CD14-positive monocyte (primary cell): Measurements from ENCODE around the gene CCNI. TPM values are rescaled to one million over a fixed set of nuclear protein-coding genes. Genes with fewer than 3 reads are reported as not detected.

Experiments used
- DNase-seq, 3 donors: peaks; one replicate each; pipeline ENCODE4 v3.0.0-alpha.2; 2011 to 2022
- H2AFZ ChIP-seq: 2 replicates; pipeline ENCODE4 v1.6.0; 2012; ENCODE audit warnings: mild to moderate bottlenecking, low read depth, low read length, inconsistent platforms; ENCODE audit not compliant: insufficient read depth, poor library complexity, severe bottlenecking
- H3K27ac ChIP-seq, 2 donors: 1 replicate in 1 of 2; 2 replicates in 1 of 2; pipeline ENCODE4 v1.5.1; 2012 to 2013; ENCODE audit warnings: low read length in 2 of 2, control low read depth in 1 of 2, inconsistent platforms in 1 of 2, low read depth in 1 of 2, mild to moderate bottlenecking in 1 of 2
- H3K27me3 ChIP-seq, 2 donors: one replicate each; pipeline versions ENCODE4 v1.6.0 to v1.6.1; 2011 to 2013; ENCODE audit warnings: low read length in 2 of 2; ENCODE audit not compliant: control insufficient read depth in 2 of 2, insufficient read depth in 2 of 2
- H3K36me3 ChIP-seq, 2 donors: replicated peaks in 1 of 2; 1 replicate in 1 of 2; 2 replicates in 1 of 2; pipeline versions ENCODE4 v1.5.1 to v1.6.1; 2012 to 2013; ENCODE audit warnings: low read length in 2 of 2, control low read depth in 1 of 2, inconsistent platforms in 1 of 2, mild to moderate bottlenecking in 1 of 2; ENCODE audit not compliant: insufficient read depth in 2 of 2, control insufficient read depth in 1 of 2
- H3K4me1 ChIP-seq, 2 donors: 1 replicate in 1 of 2; 2 replicates in 1 of 2; pipeline versions ENCODE4 v1.5.1 to v1.6.1; 2012 to 2013; ENCODE audit warnings: low read length in 2 of 2, control low read depth in 1 of 2, inconsistent platforms in 1 of 2, mild to moderate bottlenecking in 1 of 2, moderate library complexity in 1 of 2; ENCODE audit not compliant: insufficient read depth in 2 of 2, control insufficient read depth in 1 of 2
- H3K4me2 ChIP-seq: replicated peaks from 2 replicates; pipeline ENCODE3; 2012; ENCODE audit warnings: low read length, moderate library complexity, mild to moderate bottlenecking; ENCODE audit not compliant: poor library complexity, severe bottlenecking; ENCODE audit errors: extremely low read depth
- H3K4me3 ChIP-seq, 3 experiments: fragments of 200-600 bp in 1 of 3; sonication (generic) in 1 of 3; replicated peaks in 1 of 3; 1 replicate in 2 of 3; 2 replicates in 1 of 3; pipeline ENCODE4 v1.5.1; 2011 to 2013; ENCODE audit warnings: low read length in 3 of 3, mild to moderate bottlenecking in 3 of 3, control low read depth in 2 of 3, low read depth in 2 of 3, inconsistent platforms in 1 of 3, moderate library complexity in 1 of 3
- H3K79me2 ChIP-seq: 2 replicates; pipeline ENCODE4 v1.6.0; 2012; ENCODE audit warnings: mild to moderate bottlenecking, control low read depth, inconsistent platforms, low read length, moderate library complexity; ENCODE audit not compliant: insufficient read depth
- H3K9ac ChIP-seq: 2 replicates; pipeline ENCODE4 v1.6.0; 2017; ENCODE audit warnings: low read length, mild to moderate bottlenecking; ENCODE audit not compliant: insufficient read depth, poor library complexity, severe bottlenecking
- H3K9me3 ChIP-seq, 2 donors: replicated peaks in 1 of 2; 1 replicate in 1 of 2; 2 replicates in 1 of 2; pipeline versions ENCODE4 v1.5.1 to v1.6.1; 2012 to 2013; ENCODE audit warnings: low read length in 2 of 2, control low read depth in 1 of 2; ENCODE audit not compliant: control insufficient read depth in 1 of 2, insufficient read depth in 1 of 2
- H4K20me1 ChIP-seq: 2 replicates; pipeline ENCODE4 v1.6.0; 2012; ENCODE audit warnings: mild to moderate bottlenecking, low read length, control low read depth, moderate library complexity; ENCODE audit not compliant: insufficient read depth
- H3K27ac Mint-ChIP-seq, 7 donors: one replicate each; pipeline ENCODE4 v1.8.0; 2020; ENCODE audit warnings: mild to moderate bottlenecking in 7 of 7, mixed read lengths in 7 of 7, moderate library complexity in 6 of 7, inconsistent platforms in 2 of 7
- H3K27me3 Mint-ChIP-seq, 3 donors: one replicate each; pipeline ENCODE4 v1.8.0; 2021 to 2022; ENCODE audit warnings: low read depth in 3 of 3, mild to moderate bottlenecking in 3 of 3, mixed read lengths in 3 of 3, moderate library complexity in 3 of 3, inconsistent platforms in 1 of 3
- H3K36me3 Mint-ChIP-seq, 2 donors: one replicate each; pipeline ENCODE4 v1.8.0; 2020; ENCODE audit warnings: mixed read lengths in 2 of 2, inconsistent platforms in 1 of 2, mild to moderate bottlenecking in 1 of 2
- H3K4me1 Mint-ChIP-seq: one replicate; pipeline ENCODE4 v1.8.0; 2020; ENCODE audit warnings: mild to moderate bottlenecking, mixed read lengths
- H3K4me3 Mint-ChIP-seq, 2 donors: one replicate each; pipeline ENCODE4 v1.8.0; 2020; ENCODE audit warnings: mild to moderate bottlenecking in 2 of 2, mixed read lengths in 2 of 2, moderate library complexity in 1 of 2
- H3K9me3 Mint-ChIP-seq, 7 donors: one replicate each; pipeline ENCODE4 v1.8.0; 2020 to 2022; ENCODE audit warnings: mixed read lengths in 7 of 7, mild to moderate bottlenecking in 6 of 7, moderate library complexity in 6 of 7, inconsistent platforms in 2 of 7
- CTCF ChIP-seq: fragments of 200-600 bp; IDR thresholded peaks from one replicate; pipeline ENCODE4 v1.8.0; 2022; ENCODE audit warnings: antibody characterized with exemption, mild to moderate bottlenecking
- WGBS: methylation state at CpG from one replicate; pipeline ENCODE4 v1.1.5; 2013; ENCODE audit warnings: missing lambda C conversion rate; ENCODE audit not compliant: insufficient coverage; 5-methylcytosine and 5-hydroxymethylcytosine counted together
- intact Hi-C, 2 donors: fragments of 100-400 bp; cut with micrococcal nuclease; formaldehyde crosslinking; loops; one replicate each; pipeline versions ENCODE4 v1.15.0 to v1.15.1; 2023
- polyA plus RNA-seq, 3 donors: library from polyadenylated mRNA; depleted of rRNA in 1 of 3; unstranded in 2 of 3; stranded (reverse) in 1 of 3; fragments of 300-500 nt in 2 of 3; fragments of >200 nt in 1 of 3; fragmentation: Illumina TruSeq in 2 of 3; gene quantifications; 1 replicate in 2 of 3; 2 replicates in 1 of 3; pipeline ENCODE4 v1.2.3, GENCODE V29; 2012 to 2021

CCNI gene
- polyA plus RNA-seq, 3 donors: 106 to 264 (median 171) TPM

GRCh38 chr4:77110730-77111129 lies 34.9 kb upstream of the CCNI start:
- H3K9me3 Mint-ChIP-seq: peaks cover 0 to 2% (median 0%) of the 10 kb centered on the region in 7 donors
- no peaks in the 10 kb centered on the region for H3K36me3 Mint-ChIP-seq
- H3K9me3 ChIP-seq: no peaks in the 10 kb centered on the region
- H3K36me3 ChIP-seq: no peaks in the 10 kb centered on the region
- no peak overlapping the region for H2AFZ ChIP-seq
- H3K4me1 ChIP-seq: no peaks in the 10 kb centered on the region
- H3K4me2 ChIP-seq: no peak overlapping the region
- no peak overlapping the region for H3K27ac Mint-ChIP-seq
- no peak overlapping the region for H3K4me3 Mint-ChIP-seq
- H3K9ac ChIP-seq: no peak overlapping the region
- 67% methylated on average over 1 of the region's 1 CpG for WGBS
- no peaks in the 10 kb centered on the region for H3K4me1 Mint-ChIP-seq
- peaks cover 0 to 3% (median 2%) of the 10 kb centered on the region in 3 donors for H3K27me3 Mint-ChIP-seq
- no peak for DNase-seq
- H3K4me3 ChIP-seq: no peak overlapping the region
- intact Hi-C loops: no loop called here
- no peaks in the 10 kb centered on the region for H3K27me3 ChIP-seq
- H4K20me1 ChIP-seq: no peaks in the 10 kb centered on the region
- H3K27ac ChIP-seq: no peak overlapping the region
- TF ChIP-seq CTCF: no peak
- no peaks in the 10 kb centered on the region for H3K79me2 ChIP-seq

GRCh38 chr4:77104791-77105540 lies 29.2 kb upstream of the CCNI start:
- no peaks in the 10 kb centered on the region for H3K36me3 ChIP-seq
- H3K27me3 ChIP-seq: no peaks in the 10 kb centered on the region
- no peak for TF ChIP-seq CTCF
- H3K79me2 ChIP-seq: no peaks in the 10 kb centered on the region
- Mint-ChIP-seq H3K27ac (peak overlapping the region in 2 of 7 donors; percentile 23 to 68), H3K27me3 (peaks cover 0 to 3% (median 2%) of the 10 kb centered on the region in 3 donors), H3K4me1 (peaks cover 14% of the 10 kb centered on the region), H3K9me3 (no peaks in the 10 kb centered on the region), H3K36me3 (no peaks in the 10 kb centered on the region), H3K4me3 (peak overlapping the region in 1 of 2 donors; percentile 47)
- no peak overlapping the region for H3K4me3 ChIP-seq
- H3K27ac ChIP-seq: no peak overlapping the region
- DNase-seq: peak in 2 of 3 donors; percentile 9 to 20
- H3K4me1 ChIP-seq: peaks cover 4% of the 10 kb centered on the region in 2 donors
- H3K4me2 ChIP-seq: no peak overlapping the region
- H3K9ac ChIP-seq: no peak overlapping the region
- intact Hi-C loops: no loop called here
- peak overlapping the region; percentile 59 for H2AFZ ChIP-seq
- WGBS: 56% methylated on average over 6 of the region's 8 CpGs
- no peaks in the 10 kb centered on the region for H4K20me1 ChIP-seq
- H3K9me3 ChIP-seq: no peaks in the 10 kb centered on the region
